GM12874 (cell line): ENCODE results near the gene UTP25.

ENCODE experiments used
- CTCF ChIP-seq: IDR thresholded peaks from 2 replicates; pipeline ENCODE4 v1.5.1; 2011; ENCODE audit warnings: low read depth, mild to moderate bottlenecking, control low read depth, low read length, moderate library complexity; ENCODE audit not compliant: insufficient read depth

Gene UTP25

GRCh38 chr1:209820986-209821385 lies 6.8 kb upstream of the UTP25 start:
- TF ChIP-seq CTCF, result no peak

GRCh38 chr1:209822706-209823105 lies 5.1 kb upstream of the UTP25 start:
- no peak for TF ChIP-seq CTCF

DNA sequence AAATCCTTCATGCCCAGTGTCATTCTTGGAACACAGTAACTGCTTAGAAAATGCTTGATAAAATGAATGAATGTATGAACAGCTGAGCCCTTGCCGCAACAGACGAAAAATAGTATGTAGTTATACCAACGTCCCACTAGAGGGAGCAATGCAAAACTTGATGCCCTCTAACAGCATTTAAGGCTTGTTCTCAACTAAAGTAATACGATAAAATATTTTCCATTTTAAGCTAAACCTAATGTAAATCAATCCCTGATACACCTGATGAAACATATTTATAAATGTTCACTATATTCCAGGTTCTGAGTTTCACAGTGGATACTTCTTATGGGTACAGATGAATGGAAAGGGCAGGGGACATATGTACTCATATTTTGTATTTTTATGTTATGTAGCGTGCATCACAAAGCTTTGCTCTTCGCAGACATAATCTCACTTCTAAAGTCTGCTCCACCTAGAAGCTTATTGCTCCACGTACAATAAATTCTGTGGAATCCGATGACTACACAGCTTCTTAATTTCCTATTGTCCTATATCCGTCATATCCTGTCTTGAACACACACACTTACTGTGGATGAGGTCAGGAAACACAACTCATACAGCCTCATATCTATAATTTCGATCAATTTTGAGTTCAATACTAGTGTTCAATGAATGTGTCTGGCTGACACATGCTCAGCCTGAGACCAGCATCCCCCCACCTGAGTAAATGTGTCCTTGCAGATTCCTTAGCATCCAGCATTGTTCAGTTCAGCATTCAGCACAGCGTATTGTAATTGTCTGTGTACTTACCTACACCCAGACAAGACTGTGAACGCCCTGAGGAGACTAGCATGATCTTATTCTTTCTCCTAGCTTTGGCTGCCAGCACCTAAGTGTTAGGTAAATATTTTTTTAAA lies 4.4 kb upstream of the UTP25 start:
- peak; percentile 66 for TF ChIP-seq CTCF

- no peak for TF ChIP-seq CTCF
These were observed 2.0 kb upstream of the UTP25 start for GRCh38 chr1:209825591-209826434.

DNA sequence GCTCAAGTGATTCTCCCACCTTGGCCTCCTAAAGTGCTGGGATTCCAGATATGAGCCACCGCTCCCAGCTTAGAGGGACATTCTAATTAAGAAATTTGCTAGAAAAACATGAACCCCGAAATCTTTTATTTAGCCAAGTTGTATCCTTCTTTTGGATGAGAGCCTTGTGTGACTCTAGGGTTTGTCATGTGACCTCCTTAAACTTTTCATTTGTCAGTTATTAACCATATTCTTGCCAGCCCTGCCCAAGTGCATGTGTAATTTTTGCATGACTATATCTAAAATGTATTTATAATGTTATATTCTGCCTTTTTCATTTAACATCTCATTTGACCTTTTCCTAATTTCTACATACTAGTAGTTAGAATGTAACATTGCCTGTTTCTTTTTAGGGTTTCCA lies 1.9 kb downstream of the UTP25 start:
- TF ChIP-seq CTCF, result no peak

GRCh38 chr1:209830722-209831121 lies 3.0 kb downstream of the UTP25 start:
- TF ChIP-seq CTCF, result no peak

DNA sequence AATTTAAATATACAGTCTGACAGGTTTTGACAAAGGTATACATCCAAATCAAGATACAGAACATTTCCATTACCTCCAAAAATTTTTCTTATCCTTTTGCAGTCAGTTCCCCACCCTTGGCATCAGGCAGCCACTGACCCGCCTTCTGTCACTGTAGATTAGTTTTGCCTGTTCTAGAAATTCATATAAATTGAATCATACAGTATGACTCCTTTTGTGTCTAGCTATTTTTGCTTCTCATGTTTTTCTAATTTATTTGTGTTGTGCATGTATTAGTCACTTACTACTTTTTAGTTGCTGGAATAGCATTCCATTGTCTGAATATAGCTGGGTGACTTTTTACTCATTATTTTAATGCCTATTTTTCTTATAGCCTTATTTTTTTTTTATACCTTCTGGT lies 3.8 kb downstream of the UTP25 start:
- no peak for TF ChIP-seq CTCF
